Kidney (tissue), 14 donors: ENCODE measurements around the gene LHB. TPM values are rescaled to one million over a fixed set of nuclear protein-coding genes. Genes with fewer than 3 reads are reported as not detected.

Experiments used
- DNase-seq, 5 donors: peaks; one replicate each; pipeline ENCODE4 v3.0.0-alpha.2; 2013 to 2020
- FAIRE-seq: peaks from 2 replicates; lab custom pipeline; 2012; peaks lifted over from hg19 to GRCh38; lab: Jason Lieb, UNC
- H3K27ac ChIP-seq, 2 donors: one replicate each; pipeline ENCODE4 v1.7.0; 2013; ENCODE audit warnings: low read depth in 2 of 2, low read length in 2 of 2, inconsistent platforms in 1 of 2
- H3K27me3 ChIP-seq: one replicate; pipeline ENCODE4 v1.7.1; 2013; ENCODE audit warnings: low read length, inconsistent platforms; ENCODE audit not compliant: control insufficient read depth, insufficient read depth
- H3K36me3 ChIP-seq, 3 donors: one replicate each; pipeline versions ENCODE4 v1.7.0 to v1.7.1; 2013; ENCODE audit warnings: low read length in 3 of 3, control low read depth in 1 of 3, inconsistent platforms in 1 of 3; ENCODE audit not compliant: insufficient read depth in 3 of 3, control insufficient read depth in 2 of 3
- H3K4me1 ChIP-seq, 3 donors: one replicate each; pipeline versions ENCODE4 v1.7.0 to v1.7.1; 2013; ENCODE audit warnings: low read length in 3 of 3, inconsistent platforms in 1 of 3, low read depth in 1 of 3; ENCODE audit not compliant: control insufficient read depth in 2 of 3, insufficient read depth in 2 of 3
- H3K4me3 ChIP-seq, 3 donors: one replicate each; pipeline versions ENCODE4 v1.7.0 to v1.8.1; 2013; ENCODE audit warnings: low read length in 3 of 3, control low read depth in 1 of 3, inconsistent platforms in 1 of 3
- H3K9ac ChIP-seq, 3 donors: one replicate each; pipeline versions ENCODE4 v1.7.0 to v1.7.1; 2013; ENCODE audit warnings: low read length in 3 of 3, control low read depth in 1 of 3, inconsistent platforms in 1 of 3
- H3K9me3 ChIP-seq, 3 donors: one replicate each; pipeline versions ENCODE4 v1.7.0 to v1.7.1; 2013; ENCODE audit warnings: low read length in 3 of 3, control low read depth in 1 of 3, inconsistent platforms in 1 of 3; ENCODE audit not compliant: control insufficient read depth in 2 of 3, insufficient read depth in 1 of 3
- intact Hi-C: fragments of 100-400 bp; cut with DNase I; formaldehyde crosslinking; loops from one replicate; pipeline ENCODE4 v1.11.1; 2022
- polyA plus RNA-seq: library from polyadenylated mRNA; stranded (reverse); fragments of 350-450 nt; fragmentation: Illumina TruSeq; extraction: RNeasy Lipid Tissue Mini Kit (QIAGEN cat#74804); gene quantifications from one replicate; pipeline ENCODE4 v1.2.3, GENCODE V29; 2014; ENCODE audit warnings: low read depth, low replicate concordance; ENCODE audit not compliant: insufficient read depth
- total RNA-seq: library from RNA; stranded (reverse); fragmentation: NEBNext Ultra II Directional; extraction: Animal tissue kit (Norgen Biotek cat#: 25700); gene quantifications from one replicate; pipeline ENCODE4 v1.2.1, GENCODE V29; 2021
- TF ChIP-seq, protein P1 (sequence below): IDR thresholded peaks from 3 replicates; pipeline ENCODE4 v1.5.1; 2012; ENCODE audit warnings: mild to moderate bottlenecking, moderate library complexity, borderline replicate concordance; ENCODE audit not compliant: insufficient read depth; ENCODE audit errors: extremely low read depth
- donor health status: control.
- donor health status: control.
- donor health status: control.
- donor health status: control.
- donor health status: control.
- donor health status: DM: yes; HTN: yes; CAD: no.
- donor health status: Normal renal cell carcinoma (clear cell type).

LHB gene
- total and polyA plus RNA-seq, 2 donors from 2014 or later, result not detected

DNA sequence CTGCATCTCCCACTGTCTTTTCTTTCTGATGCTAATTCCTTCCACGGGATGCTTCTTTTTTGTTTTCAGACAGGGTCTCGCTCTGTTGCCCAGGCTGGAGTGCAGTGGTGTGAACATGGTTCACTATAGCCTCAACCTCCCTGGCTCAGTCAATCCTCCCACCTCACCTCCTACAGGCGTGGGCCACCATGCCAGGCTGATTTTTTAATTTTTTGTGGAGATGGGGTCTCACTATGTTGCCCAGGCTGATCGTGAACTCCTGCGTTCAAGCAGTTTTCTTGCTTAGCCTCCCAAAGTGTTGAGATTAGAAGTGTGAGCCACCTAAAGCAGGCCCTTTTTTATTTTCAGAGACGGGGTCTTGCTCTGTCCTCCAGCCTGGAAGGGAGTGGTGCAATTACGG is 28.6 kb downstream of the LHB start:
- no peak overlapping the region for H3K27ac ChIP-seq
- FAIRE-seq (no peak), DNase-seq (no peak)
- no peak overlapping the region for H3K4me3 ChIP-seq
- no peaks in the 10 kb centered on the region for H3K9me3 ChIP-seq
- intact Hi-C loops, result no loop called here
- no peak overlapping the region for H3K9ac ChIP-seq
- peaks cover 0 to 26% (median 19%) of the 10 kb centered on the region in 3 donors for H3K36me3 ChIP-seq
- H3K4me1 ChIP-seq, result peaks cover 0 to 18% (median 6%) of the 10 kb centered on the region in 3 donors
- TF ChIP-seq, protein P1, sequence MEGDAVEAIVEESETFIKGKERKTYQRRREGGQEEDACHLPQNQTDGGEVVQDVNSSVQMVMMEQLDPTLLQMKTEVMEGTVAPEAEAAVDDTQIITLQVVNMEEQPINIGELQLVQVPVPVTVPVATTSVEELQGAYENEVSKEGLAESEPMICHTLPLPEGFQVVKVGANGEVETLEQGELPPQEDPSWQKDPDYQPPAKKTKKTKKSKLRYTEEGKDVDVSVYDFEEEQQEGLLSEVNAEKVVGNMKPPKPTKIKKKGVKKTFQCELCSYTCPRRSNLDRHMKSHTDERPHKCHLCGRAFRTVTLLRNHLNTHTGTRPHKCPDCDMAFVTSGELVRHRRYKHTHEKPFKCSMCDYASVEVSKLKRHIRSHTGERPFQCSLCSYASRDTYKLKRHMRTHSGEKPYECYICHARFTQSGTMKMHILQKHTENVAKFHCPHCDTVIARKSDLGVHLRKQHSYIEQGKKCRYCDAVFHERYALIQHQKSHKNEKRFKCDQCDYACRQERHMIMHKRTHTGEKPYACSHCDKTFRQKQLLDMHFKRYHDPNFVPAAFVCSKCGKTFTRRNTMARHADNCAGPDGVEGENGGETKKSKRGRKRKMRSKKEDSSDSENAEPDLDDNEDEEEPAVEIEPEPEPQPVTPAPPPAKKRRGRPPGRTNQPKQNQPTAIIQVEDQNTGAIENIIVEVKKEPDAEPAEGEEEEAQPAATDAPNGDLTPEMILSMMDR, result no peak
- H3K27me3 ChIP-seq, result no peaks in the 10 kb centered on the region

DNA sequence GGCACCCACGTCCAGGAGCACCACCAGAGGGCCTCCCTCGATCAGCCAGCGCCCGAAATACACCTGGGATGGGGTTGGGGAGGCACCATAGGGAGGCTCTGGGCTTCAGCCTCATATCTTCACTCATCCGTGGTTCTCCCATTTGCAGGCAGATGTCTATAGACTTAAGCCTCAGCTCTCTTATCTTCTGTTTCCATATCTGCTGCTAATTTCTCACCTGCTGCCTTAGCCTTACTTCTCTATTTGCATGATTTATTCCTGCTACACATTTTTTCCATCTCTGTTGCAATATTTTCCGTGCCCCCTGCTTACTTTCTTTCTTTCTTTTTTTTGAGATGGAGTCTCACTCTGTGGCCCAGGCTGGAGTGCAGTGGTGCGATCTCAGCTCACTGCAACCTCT is 29.6 kb downstream of the LHB start:
- intact Hi-C loops, result no loop called here
- H3K27me3 ChIP-seq, result no peaks in the 10 kb centered on the region
- no peak for FAIRE-seq
- no peak overlapping the region for H3K27ac ChIP-seq
- peaks cover 0 to 18% (median 6%) of the 10 kb centered on the region in 3 donors for H3K4me1 ChIP-seq
- TF ChIP-seq, protein P1, result no peak
- no peak overlapping the region for H3K9ac ChIP-seq
- H3K9me3 ChIP-seq, result no peaks in the 10 kb centered on the region
- no peak overlapping the region for H3K4me3 ChIP-seq
- H3K36me3 ChIP-seq, result peaks cover 3 to 35% (median 19%) of the 10 kb centered on the region in 3 donors
- DNase-seq, result no peak

DNA sequence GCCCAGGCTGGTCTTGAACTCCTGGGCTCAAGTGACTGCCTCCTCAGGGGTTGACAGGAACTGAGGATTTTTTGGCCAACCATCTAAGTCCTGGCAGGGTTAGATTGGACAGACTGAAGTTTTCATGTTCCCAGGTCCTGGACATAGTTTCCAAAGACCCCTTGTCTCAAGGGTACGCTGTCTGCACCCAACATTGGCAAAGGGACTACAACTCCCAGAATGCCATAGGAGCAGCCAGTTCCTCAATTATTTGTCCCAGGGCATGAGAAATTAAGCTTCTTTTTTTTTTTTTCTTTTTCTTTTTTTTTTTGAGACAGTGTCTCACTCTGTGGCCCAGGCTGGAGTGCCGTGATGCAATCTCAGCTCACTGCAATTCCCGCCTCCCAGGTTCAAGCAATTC is 30.7 kb downstream of the LHB start:
- Histone ChIP-seq H3K4me1 (peaks cover 0 to 10% (median 6%) of the 10 kb centered on the region in 3 donors), H3K9ac (no peak overlapping the region), H3K4me3 (no peak overlapping the region), H3K36me3 (peaks cover 3 to 35% (median 19%) of the 10 kb centered on the region in 3 donors), H3K27ac (no peak overlapping the region), H3K27me3 (no peaks in the 10 kb centered on the region), H3K9me3 (no peaks in the 10 kb centered on the region)
- FAIRE-seq, result no peak
- no peak for DNase-seq
- TF ChIP-seq, protein P1, result no peak
- intact Hi-C loops, result no loop called here

- H3K27ac ChIP-seq, result no peak overlapping the region
- TF ChIP-seq, protein P1, result no peak
- DNase-seq (no peak), FAIRE-seq (no peak)
- no peak overlapping the region for H3K9ac ChIP-seq
- no peaks in the 10 kb centered on the region for H3K9me3 ChIP-seq
- H3K36me3 ChIP-seq, result peaks cover 3 to 35% (median 19%) of the 10 kb centered on the region in 3 donors
- H3K4me1 ChIP-seq, result peaks cover 0 to 6% (median 5%) of the 10 kb centered on the region in 3 donors
- no peak overlapping the region for H3K4me3 ChIP-seq
- intact Hi-C loops, result no loop called here
- H3K27me3 ChIP-seq, result no peaks in the 10 kb centered on the region
Measured at GRCh38 chr19:48985711-48986110, 31.2 kb downstream of the LHB start.
